HG02610 (cell line): ENCODE measurements around the gene VNN1.
"Not testable (repeated sequence)": the region's sequence is repeated elsewhere in the genome, so short reads cannot be mapped to it uniquely, and the experiment has no call there.

ENCODE experiments used
- ATAC-seq: cut with Tn5 transposase; IDR thresholded peaks from one replicate; pipeline ENCODE4 v1.9.1; 2021; ENCODE audit warnings: mild to moderate bottlenecking, moderate library complexity; ENCODE audit not compliant: unreplicated experiment

The VNN1 gene

GRCh38 chr6:132725471-132725870 is 11.6 kb upstream of the VNN1 start:
- ATAC-seq, result no peak

DNA sequence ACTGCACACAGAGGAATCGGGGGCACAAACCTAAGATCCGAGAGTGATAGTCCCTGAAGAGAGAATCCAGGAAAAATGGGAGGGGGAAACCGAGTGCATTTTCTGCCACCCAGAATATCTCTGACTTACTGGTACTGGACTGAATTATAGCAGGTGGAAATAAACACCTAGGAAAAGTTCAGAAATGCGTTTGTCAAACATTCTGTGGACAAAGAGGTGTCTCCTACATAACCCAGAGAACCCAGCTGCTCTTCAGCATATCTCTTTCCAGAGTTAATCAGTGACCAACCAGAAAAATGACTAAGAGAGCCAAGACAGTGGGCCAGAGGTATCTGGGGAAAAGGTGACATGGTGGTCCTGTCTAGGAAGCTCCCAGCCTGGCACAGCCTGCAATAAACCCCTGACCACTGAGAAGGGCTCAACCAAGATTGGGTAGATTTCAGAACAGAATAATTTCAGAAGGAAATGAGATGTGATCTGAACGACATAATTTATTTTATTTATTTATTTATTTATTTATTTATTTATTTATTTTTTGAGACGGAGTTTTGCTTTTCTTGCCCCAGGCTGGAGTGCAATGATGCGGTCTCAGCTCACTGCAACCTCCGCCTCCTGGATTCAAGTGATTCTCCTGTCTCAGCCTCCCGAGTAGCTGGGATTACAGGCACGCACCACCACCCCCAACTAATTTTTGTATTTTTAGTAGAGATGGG is 6.0 kb upstream of the VNN1 start:
- no peak for ATAC-seq

DNA sequence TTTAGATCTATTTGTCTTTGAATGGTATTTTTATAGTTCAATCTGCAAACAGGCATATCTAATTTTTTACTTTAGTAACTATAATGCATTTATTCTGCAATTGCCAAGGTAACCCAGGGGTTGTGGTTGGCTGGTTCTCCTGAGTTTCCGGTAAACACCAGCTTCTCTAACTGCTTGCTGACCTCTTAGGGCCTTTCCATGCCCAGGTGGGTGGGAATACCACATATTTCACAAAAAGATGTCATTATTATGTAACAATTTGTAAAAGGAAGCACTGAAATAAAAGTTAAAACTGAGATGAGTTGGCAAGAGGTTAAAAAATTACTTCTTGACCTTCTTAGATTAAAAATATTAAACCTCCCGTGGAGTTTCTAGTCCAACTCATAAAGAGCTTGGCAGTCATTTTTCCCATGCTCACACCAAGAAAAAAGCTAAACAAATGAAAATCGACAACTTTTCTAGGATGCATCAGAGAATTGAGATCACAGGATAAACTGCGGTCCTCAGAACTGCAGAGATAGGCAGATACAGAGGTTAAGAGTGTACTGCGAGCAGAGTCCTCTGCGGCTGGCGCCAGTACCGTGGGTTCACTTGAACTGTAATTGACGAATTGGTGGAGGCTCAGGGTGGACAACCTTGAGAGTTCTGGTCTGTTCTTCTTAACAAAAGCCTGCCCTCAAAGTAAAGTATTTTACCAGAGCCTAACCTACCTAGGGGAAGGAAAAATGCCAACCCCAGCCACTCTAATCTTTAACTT is 2.2 kb upstream of the VNN1 start:
- no peak for ATAC-seq

- ATAC-seq, result no peak
Measured at GRCh38 chr6:132715204-132715603, 1.3 kb upstream of the VNN1 start.

DNA sequence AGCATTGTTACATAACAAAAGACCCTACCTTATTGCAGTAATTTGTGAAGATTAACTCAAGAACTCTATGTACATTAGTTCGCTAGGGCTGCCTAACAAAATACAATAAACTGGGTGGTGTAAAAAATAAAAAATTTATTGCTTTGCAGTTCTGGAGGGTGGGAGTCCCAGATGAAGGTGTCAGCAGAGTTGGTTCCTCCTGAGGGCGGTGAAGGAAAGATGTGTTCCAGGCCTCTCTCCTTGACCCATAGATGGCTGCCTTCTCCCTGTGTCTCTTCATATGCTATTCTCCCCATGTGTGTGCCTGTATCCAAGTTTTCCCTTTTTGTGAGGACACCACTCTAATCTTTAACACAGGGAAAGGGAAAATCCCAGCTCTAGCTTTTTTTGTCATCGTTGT is 305 bp upstream of the VNN1 start:
- ATAC-seq, result no peak

DNA sequence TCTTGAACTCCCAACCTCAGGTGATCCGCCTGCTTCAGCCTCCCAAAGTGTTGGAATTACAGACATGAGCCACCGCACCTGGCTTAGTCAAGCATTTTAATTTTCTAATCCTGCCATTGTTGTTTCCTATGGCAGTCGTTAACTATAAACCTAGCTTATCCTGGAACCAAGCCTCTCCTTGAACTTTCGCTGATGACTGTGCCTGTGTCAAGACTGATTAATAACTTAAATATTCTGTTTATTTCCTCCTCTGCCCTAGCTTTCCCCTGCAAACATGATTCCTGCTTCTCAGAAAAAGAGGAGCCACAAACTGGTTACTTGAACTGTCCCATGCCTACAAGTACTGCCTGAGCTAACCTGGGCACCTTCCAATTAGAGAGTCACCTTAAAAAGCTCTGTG is 1.5 kb downstream of the VNN1 start:
- no peak for ATAC-seq

GRCh38 chr6:132708771-132709170 is 5.1 kb downstream of the VNN1 start:
- ATAC-seq, result no peak

- ATAC-seq, result no peak
Measured at GRCh38 chr6:132708002-132708401, 5.9 kb downstream of the VNN1 start.

DNA sequence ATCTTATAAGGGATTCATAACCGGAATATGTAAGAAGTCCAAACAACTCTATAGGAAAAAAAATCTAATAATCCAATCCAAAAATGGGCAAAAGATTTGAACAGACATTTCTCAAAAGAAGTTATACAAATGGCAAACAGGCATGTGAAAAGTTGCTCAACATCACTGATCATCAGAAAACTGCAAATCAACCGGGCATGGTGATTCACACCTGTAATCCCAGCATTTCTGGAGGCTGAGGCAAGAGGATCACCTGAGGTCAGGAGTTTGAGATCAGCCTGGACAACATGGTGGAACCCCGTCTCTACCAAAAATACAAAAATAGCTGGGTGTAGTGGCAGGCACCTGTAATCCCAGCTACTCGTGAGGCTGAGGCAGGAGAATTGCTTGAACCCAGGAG is 7.1 kb downstream of the VNN1 start:
- not testable (repeated sequence) for ATAC-seq

GRCh38 chr6:132703936-132704335 is 9.9 kb downstream of the VNN1 start:
- ATAC-seq, result no peak

DNA sequence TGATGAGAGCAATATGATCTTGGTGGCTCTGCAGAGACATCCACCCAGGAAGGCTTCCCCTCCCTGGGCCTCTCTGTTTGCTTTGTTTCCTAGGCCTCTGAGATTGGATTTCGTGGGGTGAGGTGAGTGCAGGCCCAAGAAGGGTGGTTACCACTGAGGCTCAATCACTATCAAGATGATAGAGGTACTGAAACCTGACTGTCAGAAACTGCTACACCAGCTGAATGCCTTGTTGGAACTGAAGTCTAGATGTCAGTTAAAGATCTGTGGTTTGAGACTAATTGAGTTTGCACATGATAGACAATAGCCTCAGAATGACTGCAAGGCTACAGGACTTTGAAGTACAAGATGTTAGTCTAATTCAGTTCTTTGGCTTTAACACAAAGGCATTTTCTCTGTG is 15.2 kb downstream of the VNN1 start:
- no peak for ATAC-seq

DNA sequence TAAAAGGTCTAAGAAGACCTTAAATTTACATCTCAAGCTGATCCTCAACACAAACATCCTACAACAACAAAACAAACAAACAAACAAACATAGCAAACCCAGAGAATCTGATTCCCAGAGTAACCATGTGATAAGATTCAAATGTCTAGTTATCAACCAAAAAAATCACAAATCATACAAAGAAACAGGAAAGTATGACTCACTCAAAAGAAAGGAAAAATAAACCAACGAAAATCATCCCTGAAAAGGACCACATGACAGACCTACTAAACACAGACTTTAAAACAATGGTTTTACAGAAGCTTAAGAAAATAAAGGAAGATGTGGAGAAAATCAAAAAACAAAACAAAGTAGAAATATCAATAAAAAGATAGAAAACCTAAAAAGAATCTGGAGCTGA is 18.1 kb downstream of the VNN1 start:
- ATAC-seq, result no peak

DNA sequence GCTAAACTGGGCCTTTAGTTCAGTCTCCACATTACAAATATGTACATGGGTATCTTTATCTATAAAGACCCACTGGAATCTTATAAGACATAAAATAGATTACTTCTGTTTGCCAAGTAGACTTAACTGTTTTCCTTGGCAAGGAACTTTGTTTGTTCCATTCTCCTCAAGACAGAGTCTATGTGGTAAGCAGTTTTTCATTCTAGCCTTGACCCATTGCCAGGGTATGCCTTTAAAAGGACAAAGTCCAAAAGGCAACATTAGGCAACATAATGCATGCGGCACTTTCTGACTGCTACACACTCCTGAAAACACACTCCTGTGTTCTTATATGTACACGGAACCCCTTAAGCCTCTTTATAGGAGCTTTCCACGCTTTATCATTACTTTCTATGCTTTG is 20.4 kb downstream of the VNN1 start:
- no peak for ATAC-seq

- no peak for ATAC-seq
Measured at GRCh38 chr6:132690678-132691077, 23.2 kb downstream of the VNN1 start.

GRCh38 chr6:132687306-132687705 is 26.5 kb downstream of the VNN1 start:
- ATAC-seq, result no peak

- ATAC-seq, result no peak
Measured at GRCh38 chr6:132686531-132686930, 27.3 kb downstream of the VNN1 start.

- ATAC-seq, result no peak
Measured at GRCh38 chr6:132685009-132685408, 28.8 kb downstream of the VNN1 start.

DNA sequence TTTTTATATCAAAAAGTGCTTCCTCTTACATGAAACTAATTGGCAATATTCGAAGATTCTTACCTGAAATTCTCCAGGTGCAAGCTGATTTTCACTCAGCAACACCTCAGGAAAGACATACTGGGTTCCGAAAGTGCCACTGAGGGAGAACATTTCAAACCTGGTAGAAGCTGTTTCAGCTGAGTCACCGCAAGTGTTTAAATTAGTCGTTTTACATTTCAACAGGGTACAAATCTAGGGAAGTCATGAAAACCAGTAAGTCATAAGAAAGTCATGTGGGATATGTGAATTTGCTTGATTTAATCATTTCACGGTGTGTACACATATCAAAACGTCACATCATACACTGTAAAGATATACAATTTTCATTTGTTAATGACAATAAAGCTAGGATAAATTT is 29.6 kb downstream of the VNN1 start:
- no peak for ATAC-seq

DNA sequence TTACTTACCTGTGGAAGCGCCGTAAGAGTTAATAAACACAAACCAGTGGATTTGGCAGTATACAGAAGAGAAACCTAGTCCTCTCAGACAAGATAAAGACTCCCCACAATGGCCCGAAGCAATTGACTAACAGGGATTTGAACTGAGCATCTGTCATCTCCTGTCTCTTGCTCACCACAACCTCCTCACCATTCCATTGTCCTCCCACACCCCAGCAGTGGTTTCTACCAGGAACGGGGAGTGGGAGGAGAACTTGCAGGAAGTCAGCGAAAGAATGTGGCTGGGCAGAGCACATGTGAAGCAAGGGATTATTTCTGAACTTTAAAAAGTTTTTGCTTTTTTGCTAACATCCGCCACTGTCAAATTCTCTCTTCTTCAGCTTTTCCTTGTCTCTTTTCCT is 30.3 kb downstream of the VNN1 start:
- ATAC-seq, result no peak

DNA sequence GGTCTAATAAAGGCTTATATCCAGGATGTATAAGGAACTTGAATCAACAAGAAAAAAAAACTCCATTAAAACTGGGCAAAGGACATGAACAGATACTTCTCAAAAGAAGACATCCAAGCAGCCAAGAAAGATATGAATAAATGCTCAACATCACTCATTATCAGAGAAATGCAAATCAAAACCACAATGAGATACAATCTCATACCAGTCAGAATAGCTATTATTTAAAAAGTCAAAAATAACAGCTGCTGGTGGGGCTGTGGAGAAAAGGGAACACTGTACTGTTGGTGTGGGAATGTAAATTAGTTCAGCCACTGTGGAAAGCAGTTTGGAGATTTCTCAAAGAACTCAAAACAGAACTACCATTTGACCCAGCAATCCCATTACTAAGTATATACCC is 34.8 kb downstream of the VNN1 start:
- ATAC-seq, result peak; percentile 71

DNA sequence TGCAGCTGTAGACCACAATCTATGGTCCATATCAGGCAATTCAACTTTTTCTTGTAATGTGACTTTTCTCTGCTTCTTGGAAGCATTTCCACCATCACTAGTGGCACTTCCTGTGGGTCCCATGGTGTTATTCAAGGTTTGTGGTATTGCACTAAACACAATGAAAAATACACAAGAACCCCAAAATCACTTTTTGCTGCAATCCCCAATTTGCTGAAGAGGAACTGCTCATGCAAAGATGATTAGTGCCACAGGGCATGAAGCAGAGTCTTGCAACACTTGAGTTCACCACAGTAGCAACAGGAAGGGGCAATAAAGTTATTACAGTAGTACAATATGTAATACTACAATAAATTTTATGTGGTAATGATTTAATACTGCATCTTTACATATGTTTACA is 38.1 kb downstream of the VNN1 start:
- ATAC-seq, result no peak

GRCh38 chr6:132675002-132675401 is 38.9 kb downstream of the VNN1 start:
- ATAC-seq, result no peak
